ENCODE data around the gene CALHM6. TPM values are rescaled to one million over a fixed set of nuclear protein-coding genes. Genes with fewer than 3 reads are reported as not detected.

CALHM6 gene
- total and polyA plus RNA-seq, 2 experiments from 2014 or later: 1.7 TPM; not detected in 1

DNA sequence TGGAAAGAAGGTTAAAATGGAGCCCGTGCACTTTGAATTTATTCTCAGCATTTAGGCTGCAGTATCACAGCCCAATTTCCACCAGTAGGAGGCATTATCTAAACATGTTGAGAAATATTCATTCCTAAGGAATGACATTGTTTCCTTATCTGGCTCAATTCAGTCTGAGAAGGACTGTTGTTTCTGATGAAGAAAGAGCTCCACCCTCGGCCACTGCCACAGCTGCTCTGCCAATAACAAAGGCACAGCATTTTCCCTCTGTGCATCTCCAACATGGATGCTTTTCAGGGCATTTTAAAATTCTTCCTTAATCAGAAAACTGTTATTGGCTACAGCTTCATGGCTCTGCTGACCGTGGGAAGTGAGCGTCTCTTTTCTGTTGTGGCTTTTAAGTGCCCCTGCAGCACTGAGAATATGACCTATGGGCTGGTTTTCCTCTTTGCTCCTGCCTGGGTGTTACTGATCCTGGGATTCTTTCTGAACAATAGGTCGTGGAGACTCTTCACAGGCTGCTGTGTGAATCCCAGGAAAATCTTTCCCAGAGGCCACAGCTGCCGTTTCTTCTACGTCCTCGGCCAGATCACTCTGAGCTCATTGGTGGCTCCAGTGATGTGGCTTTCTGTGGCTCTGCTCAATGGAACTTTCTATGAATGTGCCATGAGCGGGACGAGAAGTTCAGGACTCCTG, 50.4 kb downstream of the CALHM6 start, which contains the start of gene CALHM5:
Gene CALHM5, plus strand, starts transcription at position 216 of the 687 bp plus-strand sequence. Its CDS starts 58 bp downstream, at position 274.
- peak within 1 kb of the TSS; percentile 87 for H3K9ac ChIP-seq
- H3K4me2 ChIP-seq (ENCODE audit: unreplicated experiment): peak within 1 kb of the TSS; percentile 96
- no peaks in the 10 kb centered on the region for H3K9me3 ChIP-seq (ENCODE audit: low read depth)
- H3K27me3 ChIP-seq (replicated peaks; ENCODE audit: insufficient read depth): no peaks in the 10 kb centered on the region
- no peaks in the 10 kb centered on the region for H3K36me3 ChIP-seq (ENCODE audit: low read depth)
- in situ Hi-C loops (cut with MboI): no loop called here
- H3K79me2 ChIP-seq (ENCODE audit: insufficient read depth): peaks cover 38% of the 10 kb centered on the region
- peaks cover 22% of the 10 kb centered on the region for H3K4me1 ChIP-seq (ENCODE audit: insufficient read depth)
- H4K20me1 ChIP-seq (ENCODE audit: insufficient read depth): no peaks in the 10 kb centered on the region
- no peaks in the 10 kb centered on the region for H3K9me2 ChIP-seq (ENCODE audit: insufficient read depth)
- H3K4me3 ChIP-seq: peak within 1 kb of the TSS; percentile 79
- TF ChIP-seq EZH2phosphoT487 (IDR thresholded peaks at IDR 0.05; ENCODE audit: insufficient read depth, low read depth) (no peak), EZH2 (IDR thresholded peaks at IDR 0.05; ENCODE audit: insufficient read depth, poor library complexity, severe bottlenecking) (no peak)
- H2AFZ ChIP-seq: peak within 1 kb of the TSS; percentile 92
- H3F3A ChIP-seq (ENCODE audit: insufficient read depth): peaks cover 17% of the 10 kb centered on the region
- WGBS, 2 experiments (ENCODE audit: low coverage in 1 of 2, low lambda C conversion rate in 2 of 2, missing lambda C conversion rate in 2 of 2): 1% methylated on average over 10 of the region's 10 CpGs
- DNase-seq: peak; percentile 94
- peak within 1 kb of the TSS; percentile 92 for H3K27ac ChIP-seq

DNA sequence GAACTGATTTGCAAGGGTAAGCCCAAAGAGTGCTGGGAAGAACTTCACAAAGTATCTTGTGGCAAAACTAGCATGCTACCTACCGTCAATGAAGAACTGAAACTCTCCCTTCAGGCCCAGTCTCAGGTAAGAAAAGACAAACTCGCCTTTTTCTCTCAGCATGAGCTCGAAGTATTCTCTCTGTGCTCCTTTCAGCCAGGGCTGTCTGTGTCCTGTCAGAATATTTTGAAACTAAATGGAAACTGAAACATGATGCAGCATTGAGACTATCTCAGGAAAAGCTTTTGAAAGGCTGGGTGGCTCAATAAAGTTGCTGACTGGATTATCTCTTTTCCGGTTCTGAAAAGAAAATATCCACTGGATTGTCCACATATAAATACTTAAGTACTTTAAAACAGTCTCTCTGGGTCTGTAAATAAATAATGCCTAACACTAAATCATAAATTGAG, 51.0 kb downstream of the CALHM6 start:
- Histone ChIP-seq H3K79me2 (ENCODE audit: insufficient read depth) (peaks cover 38% of the 10 kb centered on the region), H3K36me3 (ENCODE audit: low read depth) (no peaks in the 10 kb centered on the region), H3K4me1 (ENCODE audit: insufficient read depth) (peaks cover 20% of the 10 kb centered on the region), H3F3A (ENCODE audit: insufficient read depth) (peaks cover 17% of the 10 kb centered on the region), H4K20me1 (ENCODE audit: insufficient read depth) (no peaks in the 10 kb centered on the region), H3K27ac (peak overlapping the region; percentile 92), H3K9ac (peak overlapping the region; percentile 87), H3K9me3 (ENCODE audit: low read depth) (no peaks in the 10 kb centered on the region), H3K4me2 (ENCODE audit: unreplicated experiment) (peak overlapping the region; percentile 96), H3K4me3 (peak overlapping the region; percentile 79), H2AFZ (peak overlapping the region; percentile 92), H3K27me3 (replicated peaks; ENCODE audit: insufficient read depth) (no peaks in the 10 kb centered on the region), H3K9me2 (ENCODE audit: insufficient read depth) (no peaks in the 10 kb centered on the region)
- WGBS, 2 experiments (ENCODE audit: low coverage in 1 of 2, low lambda C conversion rate in 2 of 2, missing lambda C conversion rate in 2 of 2): 15 to 16% methylated on average over 4 of the region's 4 CpGs
- TF ChIP-seq EZH2phosphoT487 (IDR thresholded peaks at IDR 0.05; ENCODE audit: insufficient read depth, low read depth) (no peak), EZH2 (IDR thresholded peaks at IDR 0.05; ENCODE audit: insufficient read depth, poor library complexity, severe bottlenecking) (no peak)
- peak; percentile 46 for DNase-seq
- in situ Hi-C loops (cut with MboI): no loop called here

DNA sequence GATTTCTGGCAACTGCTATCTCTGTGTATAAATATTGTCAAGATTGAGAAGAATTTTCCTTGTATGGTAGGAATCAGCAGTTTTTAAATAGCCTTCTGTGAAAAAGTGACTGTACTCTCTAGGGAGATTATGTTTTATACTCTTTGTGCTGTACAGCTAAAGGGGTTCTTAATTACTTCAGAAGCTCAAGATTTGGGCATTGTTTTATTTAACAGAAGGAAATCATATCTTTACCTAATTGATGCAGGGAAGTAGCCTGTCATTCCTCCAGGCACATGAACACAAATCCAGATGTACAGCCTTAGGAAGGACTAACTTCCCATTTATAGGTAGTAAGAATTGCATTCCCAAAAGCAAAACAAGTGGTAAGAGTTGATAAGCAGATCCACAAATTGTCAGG, 51.6 kb downstream of the CALHM6 start:
- Histone ChIP-seq H3K9ac (peak overlapping the region; percentile 87), H3K4me1 (ENCODE audit: insufficient read depth) (peaks cover 14% of the 10 kb centered on the region), H3F3A (ENCODE audit: insufficient read depth) (peaks cover 17% of the 10 kb centered on the region), H3K36me3 (ENCODE audit: low read depth) (no peaks in the 10 kb centered on the region), H4K20me1 (ENCODE audit: insufficient read depth) (no peaks in the 10 kb centered on the region), H3K27me3 (replicated peaks; ENCODE audit: insufficient read depth) (no peaks in the 10 kb centered on the region), H3K79me2 (ENCODE audit: insufficient read depth) (peaks cover 38% of the 10 kb centered on the region), H3K9me2 (ENCODE audit: insufficient read depth) (no peaks in the 10 kb centered on the region), H3K9me3 (ENCODE audit: low read depth) (no peaks in the 10 kb centered on the region), H3K4me3 (peak overlapping the region; percentile 79), H2AFZ (peak overlapping the region; percentile 92), H3K27ac (peak overlapping the region; percentile 92), H3K4me2 (ENCODE audit: unreplicated experiment) (peak overlapping the region; percentile 96)
- in situ Hi-C loops (cut with MboI): no loop called here
- DNase-seq: peak; percentile 48
- TF ChIP-seq EZH2phosphoT487 (IDR thresholded peaks at IDR 0.05; ENCODE audit: insufficient read depth, low read depth): no peak

Other genes starting within 250 kb of the CALHM6 start
- 34.1 and 38.2 TPM in 2 replicates for gene TSPYL4, start 207.3 kb upstream of the CALHM6 start, total RNA-seq (2014; rRNA removed; shearing (Covaris generic))
- 32.3 TPM in 2 replicates for gene TSPYL4, start 207.3 kb upstream of the CALHM6 start, polyA plus RNA-seq (2016; fragmentation: Nextera tagmentation; extraction: Ambion mirVana)
- gene TSPYL1, start 181.4 kb upstream of the CALHM6 start, total RNA-seq (2014; rRNA removed; shearing (Covaris generic)): 79.4 and 89.1 TPM in 2 replicates
- 71.5 and 73.5 TPM in 2 replicates for gene TSPYL1, start 181.4 kb upstream of the CALHM6 start, polyA plus RNA-seq (2016; fragmentation: Nextera tagmentation; extraction: Ambion mirVana)
- 76.9 and 83.9 TPM in 2 replicates for gene DSE, start 90.4 kb upstream of the CALHM6 start, total RNA-seq (2014; rRNA removed; shearing (Covaris generic))
- 42.7 and 44.6 TPM in 2 replicates for gene DSE, start 90.4 kb upstream of the CALHM6 start, polyA plus RNA-seq (2016; fragmentation: Nextera tagmentation; extraction: Ambion mirVana)
- gene CALHM5, start 50.3 kb downstream of the CALHM6 start, total RNA-seq (2014; rRNA removed; shearing (Covaris generic)): 8.2 and 9.8 TPM in 2 replicates
- 0.51 TPM in 2 replicates for gene CALHM5, start 50.3 kb downstream of the CALHM6 start, polyA plus RNA-seq (2016; fragmentation: Nextera tagmentation; extraction: Ambion mirVana)
- gene TRAPPC3L, start 84.3 kb downstream of the CALHM6 start, total RNA-seq (2014; rRNA removed; shearing (Covaris generic)): 1.4 TPM in 1 of 2 replicates, not detected in the other
- 0.30 TPM in 1 of 2 replicates, not detected in the other for gene TRAPPC3L, start 84.3 kb downstream of the CALHM6 start, polyA plus RNA-seq (2016; fragmentation: Nextera tagmentation; extraction: Ambion mirVana)
- gene CALHM4, start 92.4 kb downstream of the CALHM6 start, total RNA-seq (2014; rRNA removed; shearing (Covaris generic)): not detected in 2 replicates
- not detected in 2 replicates for gene CALHM4, start 92.4 kb downstream of the CALHM6 start, polyA plus RNA-seq (2016; fragmentation: Nextera tagmentation; extraction: Ambion mirVana)
- 37.7 and 46.0 TPM in 2 replicates for gene RWDD1, start 110.1 kb downstream of the CALHM6 start, total RNA-seq (2014; rRNA removed; shearing (Covaris generic))
- 102 and 112 TPM in 2 replicates for gene RWDD1, start 110.1 kb downstream of the CALHM6 start, polyA plus RNA-seq (2016; fragmentation: Nextera tagmentation; extraction: Ambion mirVana)
- gene RSPH4A, start 155.1 kb downstream of the CALHM6 start, total RNA-seq (2014; rRNA removed; shearing (Covaris generic)): 1.0 TPM in 1 of 2 replicates, not detected in the other
- gene RSPH4A, start 155.1 kb downstream of the CALHM6 start, polyA plus RNA-seq (2016; fragmentation: Nextera tagmentation; extraction: Ambion mirVana): 0.15 TPM in 1 of 2 replicates, not detected in the other
- 11.9 and 15.5 TPM in 2 replicates for gene ZUP1, start 207.4 kb downstream of the CALHM6 start, total RNA-seq (2014; rRNA removed; shearing (Covaris generic))
- 9.5 and 9.8 TPM in 2 replicates for gene ZUP1, start 207.4 kb downstream of the CALHM6 start, polyA plus RNA-seq (2016; fragmentation: Nextera tagmentation; extraction: Ambion mirVana)
- gene KPNA5, start 219.8 kb downstream of the CALHM6 start, total RNA-seq (2014; rRNA removed; shearing (Covaris generic)): 3.4 and 6.3 TPM in 2 replicates
- 2.4 and 2.9 TPM in 2 replicates for gene KPNA5, start 219.8 kb downstream of the CALHM6 start, polyA plus RNA-seq (2016; fragmentation: Nextera tagmentation; extraction: Ambion mirVana)